ENCODE measurements around the gene PHACTR1.

- no peak for TF ChIP-seq POLR2AphosphoS5 (IDR thresholded peaks at IDR 0.05; ENCODE audit: borderline replicate concordance, low read depth, low read length)
- TF ChIP-seq EZH2 (IDR thresholded peaks at IDR 0.05) = no peak
- no peak for TF ChIP-seq FOXP2 (optimal IDR thresholded peaks at IDR 0.05; ENCODE audit: control extremely low read depth, extremely low read length, insufficient read depth)
Observed at GRCh38 chr6:13140980-13141379, 424.4 kb downstream of the PHACTR1 start.

Measured in SK-N-MC (cell line).